HT1080 (cell line): ENCODE results near the gene BCAS4. TPM values are rescaled to one million over a fixed set of nuclear protein-coding genes. Genes with fewer than 3 reads are reported as not detected.

ENCODE experiments used
- DNase-seq: peaks from one replicate; pipeline ENCODE4 v3.0.0-alpha.2; 2015; ENCODE audit warnings: low read depth
- total RNA-seq: library from RNA; depleted of rRNA; stranded (reverse); fragments of >200 nt; shearing (Covaris generic); gene quantifications from 2 replicates; pipeline ENCODE4 v1.2.3, GENCODE V29; 2014

The BCAS4 gene
- total RNA-seq, 1 experiment from 2014 or later, result 24.6 TPM

- no peak for DNase-seq
Measured at GRCh38 chr20:50854506-50855249, 59.8 kb downstream of the BCAS4 start.

- DNase-seq, result no peak
Measured at GRCh38 chr20:50855498-50856474, 60.9 kb downstream of the BCAS4 start.

- DNase-seq, result no peak
Measured at GRCh38 chr20:50856475-50857041, 61.7 kb downstream of the BCAS4 start.

GRCh38 chr20:50857348-50857747 is 62.5 kb downstream of the BCAS4 start:
- DNase-seq, result no peak

GRCh38 chr20:50858525-50858924 is 63.7 kb downstream of the BCAS4 start:
- DNase-seq, result no peak

- no peak for DNase-seq
Measured at GRCh38 chr20:50859161-50859560, 64.3 kb downstream of the BCAS4 start.

GRCh38 chr20:50861012-50861411 is 66.2 kb downstream of the BCAS4 start:
- DNase-seq, result no peak

GRCh38 chr20:50862546-50862945 is 67.7 kb downstream of the BCAS4 start:
- no peak for DNase-seq

GRCh38 chr20:50865114-50865513 is 70.3 kb downstream of the BCAS4 start:
- DNase-seq, result no peak

- DNase-seq, result no peak
Measured at GRCh38 chr20:50865591-50865990, 70.7 kb downstream of the BCAS4 start.

- DNase-seq, result no peak
Measured at GRCh38 chr20:50866036-50866685, 71.3 kb downstream of the BCAS4 start.

GRCh38 chr20:50866831-50867230 is 72.0 kb downstream of the BCAS4 start:
- no peak for DNase-seq

- DNase-seq, result no peak
Measured at GRCh38 chr20:50867805-50868204, 72.9 kb downstream of the BCAS4 start.

GRCh38 chr20:50868509-50869495 is 73.9 kb downstream of the BCAS4 start:
- peak; percentile 24 for DNase-seq

- no peak for DNase-seq
Measured at GRCh38 chr20:50870561-50871161, 75.8 kb downstream of the BCAS4 start.

GRCh38 chr20:50872560-50873425 is 77.9 kb downstream of the BCAS4 start:
- no peak for DNase-seq

GRCh38 chr20:50873585-50873984 is 78.7 kb downstream of the BCAS4 start:
- no peak for DNase-seq

- no peak for DNase-seq
Measured at GRCh38 chr20:50874111-50874757, 79.4 kb downstream of the BCAS4 start.
